Karpas-422 (cell line): Measurements from ENCODE around the gene KCNAB1. TPM values are rescaled to one million over a fixed set of nuclear protein-coding genes. Genes with fewer than 3 reads are reported as not detected.

Experiments
- DNase-seq: peaks from one replicate; pipeline ENCODE4 v3.0.0-alpha.2; 2015
- H2AFZ ChIP-seq: fragments of 200-600 bp; sonication (generic); 2 replicates; pipeline ENCODE4 v1.6.1; 2014; ENCODE audit warnings: antibody characterized with exemption, low read length, mixed read lengths
- H3K27ac ChIP-seq: fragments of 200-600 bp; sonication (generic); 2 replicates; pipeline ENCODE4 v1.5.1; 2014; ENCODE audit warnings: mild to moderate bottlenecking, low read length, moderate library complexity
- H3K27me3 ChIP-seq: fragments of 200-600 bp; sonication (generic); 2 replicates; pipeline ENCODE4 v1.6.1; 2014; ENCODE audit warnings: low read length, mixed read lengths
- H3K36me3 ChIP-seq: fragments of 200-600 bp; sonication (generic); 2 replicates; pipeline ENCODE4 v1.6.1; 2014; ENCODE audit warnings: low read length, mixed read lengths; ENCODE audit not compliant: insufficient read depth
- H3K4me1 ChIP-seq: fragments of 200-600 bp; sonication (generic); 2 replicates; pipeline ENCODE4 v1.6.1; 2014; ENCODE audit warnings: mild to moderate bottlenecking, low read length, mixed read lengths
- H3K4me2 ChIP-seq: fragments of 200-600 bp; sonication (generic); 2 replicates; pipeline ENCODE4 v1.6.1; 2014; ENCODE audit warnings: low read length, low read depth, mild to moderate bottlenecking; ENCODE audit not compliant: poor library complexity, severe bottlenecking
- H3K4me3 ChIP-seq: fragments of 200-600 bp; sonication (generic); 2 replicates; pipeline ENCODE4 v1.5.1; 2014; ENCODE audit warnings: mild to moderate bottlenecking, antibody characterized with exemption, low read length, mixed read lengths
- H3K79me2 ChIP-seq: fragments of 200-600 bp; sonication (generic); 2 replicates; pipeline ENCODE4 v1.6.1; 2014; ENCODE audit warnings: mild to moderate bottlenecking, low read length, mixed read lengths
- H3K9ac ChIP-seq: fragments of 200-600 bp; sonication (generic); 2 replicates; pipeline ENCODE4 v1.6.0; 2014; ENCODE audit warnings: low read length
- H3K9me2 ChIP-seq: fragments of 200-600 bp; sonication (generic), shearing (Covaris generic); replicated peaks from 2 replicates; pipeline ENCODE4 v1.6.0; 2014; ENCODE audit warnings: mild to moderate bottlenecking, low read length, moderate library complexity; ENCODE audit not compliant: insufficient read depth
- H3K9me3 ChIP-seq: fragments of 300-700, 200-600 bp; sonication (generic); 2 replicates; pipeline ENCODE4 v1.6.1; 2014; ENCODE audit warnings: low read length, mixed read lengths
- H4K20me1 ChIP-seq: fragments of 200-600 bp; sonication (generic); 2 replicates; pipeline ENCODE4 v1.6.1; 2014; ENCODE audit warnings: mild to moderate bottlenecking, antibody characterized with exemption, low read length, low read depth; ENCODE audit not compliant: insufficient read depth
- total RNA-seq: library from RNA; depleted of rRNA; stranded (reverse); fragments of >200 nt; shearing (Covaris generic); gene quantifications from 2 replicates; pipeline ENCODE4 v1.2.3, GENCODE V29; 2014; ENCODE audit warnings: low replicate concordance; rRNA removed

The KCNAB1 gene
- total RNA-seq, 1 experiment from 2014 or later: not detected

DNA sequence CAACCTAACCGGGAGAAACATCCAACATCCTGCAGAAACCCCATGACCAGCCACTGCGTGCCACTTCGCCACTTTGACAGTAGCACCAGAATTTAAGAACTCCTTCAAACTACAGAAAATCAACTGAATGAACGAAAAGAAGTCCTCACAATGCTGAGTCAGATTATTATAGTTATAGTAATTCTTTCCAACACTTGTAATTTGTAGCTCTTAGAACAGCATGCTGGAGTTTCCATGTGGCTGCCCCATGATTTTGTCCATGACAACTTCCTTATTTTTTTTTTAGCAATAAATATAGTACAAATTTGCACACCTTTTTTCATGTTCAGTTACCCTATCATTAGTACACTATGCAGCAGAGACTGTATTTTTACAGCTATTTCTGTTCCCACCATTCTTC is 460.7 kb downstream of the KCNAB1 start:
- Histone ChIP-seq H3K9me3 (no peaks in the 10 kb centered on the region), H3K4me1 (peaks cover 44% of the 10 kb centered on the region), H3K27ac (no peak overlapping the region), H2AFZ (no peak overlapping the region), H4K20me1 (no peaks in the 10 kb centered on the region), H3K27me3 (no peaks in the 10 kb centered on the region), H3K36me3 (no peaks in the 10 kb centered on the region), H3K9ac (no peak overlapping the region), H3K4me2 (no peak overlapping the region), H3K4me3 (no peak overlapping the region), H3K9me2 (no peaks in the 10 kb centered on the region), H3K79me2 (no peaks in the 10 kb centered on the region)
- no peak for DNase-seq

DNA sequence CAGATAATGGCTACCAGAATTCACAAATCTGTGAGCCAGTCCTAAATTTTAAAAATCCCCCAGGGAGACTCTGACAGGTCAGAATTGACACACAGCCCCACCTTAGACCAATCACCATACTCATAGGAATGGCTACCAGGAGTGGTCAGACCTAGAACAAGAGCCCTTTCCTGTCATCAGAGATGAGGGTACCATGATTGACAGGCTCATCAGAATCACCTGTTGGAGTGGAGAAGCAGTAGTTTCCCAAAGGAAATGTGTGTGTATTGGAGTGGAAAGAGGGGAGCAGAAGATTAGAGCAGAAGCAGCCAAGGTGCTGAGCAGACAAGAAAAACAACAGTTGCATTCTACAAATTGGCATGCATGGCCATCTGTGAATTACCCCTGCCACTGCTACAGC is 461.6 kb downstream of the KCNAB1 start:
- no peak overlapping the region for H2AFZ ChIP-seq
- H3K79me2 ChIP-seq: no peaks in the 10 kb centered on the region
- DNase-seq: no peak
- H3K27me3 ChIP-seq: no peaks in the 10 kb centered on the region
- no peak overlapping the region for H3K9ac ChIP-seq
- H4K20me1 ChIP-seq: no peaks in the 10 kb centered on the region
- no peak overlapping the region for H3K4me2 ChIP-seq
- no peaks in the 10 kb centered on the region for H3K9me3 ChIP-seq
- H3K4me1 ChIP-seq: peaks cover 46% of the 10 kb centered on the region
- no peak overlapping the region for H3K4me3 ChIP-seq
- H3K36me3 ChIP-seq: no peaks in the 10 kb centered on the region
- H3K9me2 ChIP-seq: no peaks in the 10 kb centered on the region
- H3K27ac ChIP-seq: no peak overlapping the region

DNA sequence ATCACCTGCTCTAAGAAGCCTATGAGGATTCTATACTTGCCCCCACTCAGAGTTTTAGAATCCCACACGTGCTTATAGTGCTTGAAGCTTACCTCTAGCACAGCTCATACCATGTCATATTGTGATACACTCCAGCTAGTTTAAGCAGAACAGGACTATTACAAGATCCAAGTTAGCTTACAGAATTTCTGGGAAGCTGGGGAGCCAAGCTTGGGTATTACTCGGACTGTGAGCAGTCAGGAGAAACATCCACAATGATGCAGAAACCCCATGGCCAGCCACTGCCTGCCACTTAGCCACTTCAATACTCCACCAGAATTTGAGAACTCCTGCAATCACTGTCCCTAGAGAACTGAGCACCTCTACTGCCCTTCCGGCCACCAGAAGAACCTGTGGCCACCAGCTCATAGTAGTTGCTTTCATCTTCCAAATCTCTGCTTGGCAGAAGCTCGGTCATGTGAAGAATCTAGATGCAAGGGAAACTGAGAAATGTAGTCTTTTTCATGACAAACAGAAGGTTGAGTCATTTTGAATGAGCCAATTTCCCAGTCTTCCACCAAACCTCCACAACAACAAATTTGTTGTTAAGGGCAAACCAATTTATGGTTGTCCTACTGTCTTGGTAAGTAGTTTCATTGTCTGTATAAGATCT is 462.3 kb downstream of the KCNAB1 start:
- Histone ChIP-seq H3K4me3 (no peak overlapping the region), H3K27me3 (no peaks in the 10 kb centered on the region), H3K4me1 (peaks cover 49% of the 10 kb centered on the region), H3K9me3 (no peaks in the 10 kb centered on the region), H2AFZ (no peak overlapping the region), H3K9me2 (no peaks in the 10 kb centered on the region), H3K27ac (no peak overlapping the region), H3K4me2 (no peak overlapping the region), H4K20me1 (no peaks in the 10 kb centered on the region), H3K79me2 (no peaks in the 10 kb centered on the region), H3K9ac (no peak overlapping the region), H3K36me3 (no peaks in the 10 kb centered on the region)
- no peak for DNase-seq

DNA sequence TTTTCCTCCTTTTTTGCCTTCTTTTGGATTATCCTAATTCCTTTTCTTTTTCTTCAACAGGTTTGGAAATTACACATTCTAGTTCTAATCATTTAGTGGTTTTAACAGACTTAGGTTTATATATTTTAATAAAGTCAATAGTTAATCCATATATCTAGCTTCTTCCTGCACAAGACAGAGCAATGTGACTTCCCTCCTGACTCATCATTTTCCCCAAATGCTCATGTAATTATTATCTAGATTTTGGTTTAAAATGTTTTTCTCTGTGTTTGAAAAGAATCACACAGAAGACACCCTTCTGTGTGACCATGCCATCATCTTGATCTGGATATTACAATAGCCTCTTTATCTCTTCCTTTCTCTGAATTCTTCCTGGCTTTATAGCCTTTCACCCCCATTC is 463.1 kb downstream of the KCNAB1 start:
- Histone ChIP-seq H4K20me1 (no peaks in the 10 kb centered on the region), H3K27ac (no peak overlapping the region), H3K4me3 (no peak overlapping the region), H3K9ac (no peak overlapping the region), H3K36me3 (no peaks in the 10 kb centered on the region), H2AFZ (no peak overlapping the region), H3K4me2 (no peak overlapping the region), H3K9me3 (no peaks in the 10 kb centered on the region), H3K9me2 (no peaks in the 10 kb centered on the region), H3K27me3 (no peaks in the 10 kb centered on the region), H3K4me1 (peaks cover 52% of the 10 kb centered on the region), H3K79me2 (no peaks in the 10 kb centered on the region)
- DNase-seq: no peak

DNA sequence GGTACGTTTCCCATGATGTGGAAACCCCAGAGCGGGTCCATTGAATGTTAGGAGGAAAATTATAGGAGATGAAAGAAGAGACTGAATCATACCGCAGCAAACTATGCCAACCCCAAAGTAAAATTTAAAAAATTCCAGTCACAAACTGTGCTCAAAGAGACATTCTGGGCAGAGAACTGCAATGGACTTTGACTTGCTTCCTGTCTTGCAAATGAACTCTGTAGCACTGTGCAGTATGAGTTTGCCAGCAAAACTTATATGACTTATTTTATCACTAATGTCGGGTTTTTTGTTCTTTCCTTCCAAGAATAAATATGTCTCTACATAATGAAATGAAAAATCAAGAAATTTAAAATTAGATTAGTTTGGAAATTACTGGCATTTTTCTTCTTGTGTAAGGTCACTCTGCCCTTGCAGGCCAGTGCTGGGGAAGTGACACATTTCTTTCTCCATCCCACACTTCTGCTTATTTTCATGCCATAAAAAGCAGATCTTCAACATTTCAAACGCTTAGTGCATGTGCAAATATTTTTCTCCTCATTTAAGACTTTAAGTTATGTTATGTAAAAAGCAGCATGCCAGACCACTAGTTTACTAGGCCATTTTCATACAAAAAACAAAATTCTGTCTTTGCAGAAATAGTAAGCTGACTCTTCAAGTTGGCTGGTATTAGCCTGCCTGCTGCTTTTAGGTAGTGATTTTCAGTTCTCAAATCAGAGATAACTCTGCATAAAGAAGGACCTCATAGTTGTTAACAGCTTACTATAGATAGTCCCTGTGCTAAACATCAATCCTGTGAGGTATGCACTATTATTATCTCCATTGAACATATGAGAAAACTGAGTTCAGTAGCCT is 466.8 kb downstream of the KCNAB1 start:
- no peaks in the 10 kb centered on the region for H3K79me2 ChIP-seq
- peak overlapping the region; percentile 87 for H2AFZ ChIP-seq
- DNase-seq: peak; percentile 73
- peak overlapping the region; percentile 54 for H3K4me2 ChIP-seq
- no peaks in the 10 kb centered on the region for H3K27me3 ChIP-seq
- no peaks in the 10 kb centered on the region for H4K20me1 ChIP-seq
- no peaks in the 10 kb centered on the region for H3K36me3 ChIP-seq
- peak overlapping the region; percentile 87 for H3K27ac ChIP-seq
- H3K9ac ChIP-seq: peak overlapping the region; percentile 41
- peaks cover 34% of the 10 kb centered on the region for H3K4me1 ChIP-seq
- H3K9me3 ChIP-seq: no peaks in the 10 kb centered on the region
- H3K4me3 ChIP-seq: no peak overlapping the region
- no peaks in the 10 kb centered on the region for H3K9me2 ChIP-seq

DNA sequence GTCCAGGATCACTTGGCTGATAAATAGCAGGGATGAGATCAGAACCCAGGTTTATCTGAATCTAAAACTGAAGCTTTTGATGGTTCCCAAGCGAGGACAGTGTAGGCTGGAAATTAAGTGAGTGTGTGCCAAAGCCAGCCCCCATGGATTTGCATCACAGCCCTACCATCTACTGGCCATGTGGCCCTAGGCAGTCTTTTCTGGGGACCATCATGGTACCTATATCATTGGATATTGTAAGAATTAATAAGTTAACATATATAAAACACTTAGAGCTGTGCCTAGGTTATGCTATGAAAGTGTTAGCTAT is 467.3 kb downstream of the KCNAB1 start:
- peaks cover 31% of the 10 kb centered on the region for H3K4me1 ChIP-seq
- H3K36me3 ChIP-seq: no peaks in the 10 kb centered on the region
- no peaks in the 10 kb centered on the region for H3K79me2 ChIP-seq
- no peak overlapping the region for H3K4me3 ChIP-seq
- H3K4me2 ChIP-seq: peak overlapping the region; percentile 54
- no peaks in the 10 kb centered on the region for H3K9me2 ChIP-seq
- H3K27ac ChIP-seq: peak overlapping the region; percentile 87
- H3K9me3 ChIP-seq: no peaks in the 10 kb centered on the region
- H2AFZ ChIP-seq: peak overlapping the region; percentile 87
- DNase-seq: peak; percentile 59
- H3K27me3 ChIP-seq: no peaks in the 10 kb centered on the region
- H3K9ac ChIP-seq: peak overlapping the region; percentile 41
- H4K20me1 ChIP-seq: no peaks in the 10 kb centered on the region

Other genes starting within 250 kb of the KCNAB1 start
- 50.9 and 83.1 TPM in 2 replicates for gene GMPS, start 249.9 kb upstream of the KCNAB1 start, total RNA-seq